Ishikawa (cell line): ENCODE results near the gene ALKBH7.

Source experiments
- CEBPB ChIP-seq: IDR thresholded peaks from 2 replicates; pipeline ENCODE4 v1.6.1; 2012
- CREB1 ChIP-seq: IDR thresholded peaks from 2 replicates; pipeline ENCODE4 v1.6.1; 2012; ENCODE audit warnings: low read depth
- EGR1 ChIP-seq: IDR thresholded peaks from 2 replicates; pipeline ENCODE4 v1.6.1; 2012
- EP300 ChIP-seq: IDR thresholded peaks from 2 replicates; pipeline ENCODE4 v1.6.1; 2012; ENCODE audit warnings: borderline replicate concordance
- MAX ChIP-seq: IDR thresholded peaks from 2 replicates; pipeline ENCODE4 v1.6.1; 2012
- RAD21 ChIP-seq: IDR thresholded peaks from 2 replicates; pipeline ENCODE4 v1.6.1; 2012; ENCODE audit warnings: low read depth
- REST ChIP-seq: IDR thresholded peaks from 2 replicates; pipeline ENCODE4 v1.6.1; 2012; ENCODE audit warnings: low read depth, mild to moderate bottlenecking
- TAF1 ChIP-seq: IDR thresholded peaks from 2 replicates; pipeline ENCODE4 v1.6.1; 2012; ENCODE audit warnings: low read depth, mild to moderate bottlenecking
- TCF12 ChIP-seq: IDR thresholded peaks from 2 replicates; pipeline ENCODE4 v1.6.1; 2012; ENCODE audit warnings: low read depth
- TEAD4 ChIP-seq: IDR thresholded peaks from 2 replicates; pipeline ENCODE4 v1.6.1; 2012
- USF1 ChIP-seq: IDR thresholded peaks from 2 replicates; pipeline ENCODE4 v1.6.1; 2012
- ZBTB7A ChIP-seq: IDR thresholded peaks from 2 replicates; pipeline ENCODE4 v1.6.1; 2012; ENCODE audit warnings: low read depth

DNA sequence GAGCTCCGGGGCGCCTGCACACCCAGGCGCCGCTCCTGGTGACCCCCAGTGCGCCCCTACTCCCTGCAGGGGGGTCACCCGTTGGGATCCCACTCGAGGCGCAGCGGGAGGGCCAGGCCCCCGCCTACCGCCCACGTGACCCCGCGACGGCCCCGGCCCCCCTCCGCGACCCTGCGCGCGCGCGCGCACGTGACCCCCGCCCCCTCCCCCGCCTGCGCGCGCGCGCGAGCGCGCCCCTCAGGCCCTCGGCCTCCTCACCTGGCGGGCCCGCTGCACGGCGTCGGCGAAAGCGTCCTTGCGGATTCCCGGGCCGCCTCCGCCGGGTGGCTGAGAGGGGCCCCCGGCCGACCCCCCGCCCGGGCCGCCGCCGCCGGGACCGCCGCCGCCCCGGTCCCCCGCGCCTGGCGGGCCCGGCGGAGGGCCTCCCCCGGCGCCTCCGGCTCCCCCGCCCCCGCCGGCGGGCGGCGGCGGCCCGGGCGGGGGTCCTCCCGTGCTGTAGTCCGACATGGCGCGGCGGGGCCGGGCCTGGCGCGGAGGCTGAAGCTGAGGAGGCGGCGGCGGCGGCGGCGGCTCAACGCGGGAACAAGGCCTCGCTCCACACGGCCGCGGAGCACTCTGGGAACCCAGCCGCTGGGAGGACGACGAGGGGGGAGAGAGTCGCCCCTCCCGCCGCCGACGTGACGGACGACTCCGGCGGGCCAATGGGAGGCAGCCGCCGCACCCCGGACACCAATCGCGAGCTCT is 51.8 kb downstream of the ALKBH7 start, which contains the start of gene KHSRP:
- TF ChIP-seq RAD21 (no peak), TCF12 (0 out of 2 replicates have a peak, but pooled peaks have one; percentile 50), CEBPB (no peak), EP300 (no peak), EGR1 (no peak), ZBTB7A (peak; percentile 91; the same call in 1 of the 2 replicates), TAF1 (peak; percentile 78; the same call in 1 of the 2 replicates), MAX (peak; percentile 78), USF1 (peak; percentile 90), CREB1 (peak; percentile 71), TEAD4 (no peak), REST (no peak)
